GM12875 (cell line): Measurements from ENCODE around the gene RNF31.
A peak's percentile ranks its signal among the peaks of the same experiment; 100 is the strongest.

Experiments
- H3K4me3 ChIP-seq: one replicate; pipeline ENCODE4 v1.5.1; 2011; ENCODE audit warnings: low read depth, low read length, control low read depth
- TF ChIP-seq, protein P1 (sequence below): IDR thresholded peaks from 2 replicates; pipeline ENCODE4 v1.5.1; 2011; ENCODE audit warnings: low read depth, mild to moderate bottlenecking, control low read depth, inconsistent platforms, low read length, moderate library complexity, borderline replicate concordance; ENCODE audit not compliant: insufficient read depth

Gene RNF31

DNA sequence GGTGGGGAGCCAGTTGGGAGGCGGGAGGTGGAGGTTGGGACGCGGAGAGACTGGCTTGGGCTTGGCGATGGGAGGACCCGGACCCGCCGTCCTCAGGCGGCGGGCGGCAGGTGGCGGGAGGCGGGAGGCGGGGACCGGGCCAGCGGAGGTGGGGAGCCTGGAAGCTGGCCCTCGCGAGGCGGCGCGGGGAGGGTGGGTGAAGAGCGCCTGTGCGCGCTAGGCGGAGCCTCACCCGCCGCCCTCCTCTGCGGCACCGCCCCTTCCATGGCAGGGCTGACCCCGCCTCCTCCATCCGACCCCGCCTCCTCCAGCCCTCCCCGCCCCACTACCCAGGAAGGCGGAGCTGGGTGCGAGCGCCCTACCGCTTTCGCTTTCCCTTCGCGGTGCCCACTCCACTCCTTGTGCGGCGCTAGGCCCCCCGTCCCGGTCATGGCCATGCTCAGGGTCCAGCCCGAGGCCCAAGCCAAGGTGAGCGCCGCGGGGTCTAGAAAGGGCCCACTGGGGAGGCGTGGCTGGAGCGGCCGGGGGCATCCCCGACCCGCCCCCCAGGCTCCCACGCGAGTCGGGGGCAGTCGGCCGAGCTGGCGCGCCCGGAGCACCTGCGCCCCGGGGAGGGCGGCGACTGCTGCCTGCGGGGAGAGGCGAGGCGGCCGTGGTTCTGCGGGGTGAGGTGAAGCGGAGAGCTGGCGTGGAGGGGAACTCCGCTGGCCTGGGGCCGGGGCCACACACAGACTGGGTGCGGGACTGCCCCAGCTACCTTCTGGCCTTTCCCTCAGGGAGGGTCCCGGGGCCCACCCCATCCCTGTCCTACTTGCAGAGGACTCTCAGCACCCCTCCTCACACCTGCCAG lies 11.2 kb upstream of the RNF31 start, which contains the start of gene PSME1:
Gene PSME1, plus strand, starts transcription at position 361 of the 850 bp plus-strand sequence. Its CDS starts 69 bp downstream, at position 430.
- TF ChIP-seq, protein P1, sequence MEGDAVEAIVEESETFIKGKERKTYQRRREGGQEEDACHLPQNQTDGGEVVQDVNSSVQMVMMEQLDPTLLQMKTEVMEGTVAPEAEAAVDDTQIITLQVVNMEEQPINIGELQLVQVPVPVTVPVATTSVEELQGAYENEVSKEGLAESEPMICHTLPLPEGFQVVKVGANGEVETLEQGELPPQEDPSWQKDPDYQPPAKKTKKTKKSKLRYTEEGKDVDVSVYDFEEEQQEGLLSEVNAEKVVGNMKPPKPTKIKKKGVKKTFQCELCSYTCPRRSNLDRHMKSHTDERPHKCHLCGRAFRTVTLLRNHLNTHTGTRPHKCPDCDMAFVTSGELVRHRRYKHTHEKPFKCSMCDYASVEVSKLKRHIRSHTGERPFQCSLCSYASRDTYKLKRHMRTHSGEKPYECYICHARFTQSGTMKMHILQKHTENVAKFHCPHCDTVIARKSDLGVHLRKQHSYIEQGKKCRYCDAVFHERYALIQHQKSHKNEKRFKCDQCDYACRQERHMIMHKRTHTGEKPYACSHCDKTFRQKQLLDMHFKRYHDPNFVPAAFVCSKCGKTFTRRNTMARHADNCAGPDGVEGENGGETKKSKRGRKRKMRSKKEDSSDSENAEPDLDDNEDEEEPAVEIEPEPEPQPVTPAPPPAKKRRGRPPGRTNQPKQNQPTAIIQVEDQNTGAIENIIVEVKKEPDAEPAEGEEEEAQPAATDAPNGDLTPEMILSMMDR = no peak
- H3K4me3 ChIP-seq = peak within 1 kb of the TSS; percentile 73

DNA sequence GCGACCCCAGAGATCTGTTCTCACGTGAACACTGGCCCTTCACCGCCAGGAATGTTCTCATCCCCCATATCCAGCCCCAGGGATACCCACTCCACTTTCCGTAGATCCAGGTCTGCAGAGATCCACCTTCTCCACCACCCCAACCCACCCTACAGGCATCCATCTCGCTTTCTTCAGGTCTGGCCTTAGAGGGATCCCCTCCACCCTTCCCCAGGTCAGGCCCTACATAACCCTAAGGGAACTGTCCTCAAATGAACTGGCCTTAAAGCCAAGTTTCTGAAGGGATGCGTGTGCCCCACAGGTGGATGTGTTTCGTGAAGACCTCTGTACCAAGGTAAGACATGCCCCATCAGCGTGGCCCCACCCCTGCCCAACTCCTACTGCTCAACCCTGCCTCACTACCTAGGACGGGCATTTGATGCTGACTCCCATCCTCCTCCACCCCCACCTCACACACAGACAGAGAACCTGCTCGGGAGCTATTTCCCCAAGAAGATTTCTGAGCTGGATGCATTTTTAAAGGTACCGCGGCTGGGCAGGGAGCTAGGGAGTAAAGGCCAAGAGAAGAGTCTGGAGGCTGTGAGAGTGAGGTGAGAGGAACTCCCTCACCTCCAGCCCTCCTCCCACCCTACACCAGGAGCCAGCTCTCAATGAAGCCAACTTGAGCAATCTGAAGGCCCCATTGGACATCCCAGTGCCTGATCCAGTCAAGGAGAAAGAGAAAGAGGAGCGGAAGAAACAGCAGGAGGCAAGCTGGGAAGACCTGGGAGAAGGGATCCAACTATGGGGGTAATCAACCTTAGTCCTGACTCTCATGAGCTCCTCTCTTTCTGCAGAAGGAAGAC lies 10.4 kb upstream of the RNF31 start:
- TF ChIP-seq, protein P1 = no peak
- peak overlapping the region; percentile 73 for H3K4me3 ChIP-seq

DNA sequence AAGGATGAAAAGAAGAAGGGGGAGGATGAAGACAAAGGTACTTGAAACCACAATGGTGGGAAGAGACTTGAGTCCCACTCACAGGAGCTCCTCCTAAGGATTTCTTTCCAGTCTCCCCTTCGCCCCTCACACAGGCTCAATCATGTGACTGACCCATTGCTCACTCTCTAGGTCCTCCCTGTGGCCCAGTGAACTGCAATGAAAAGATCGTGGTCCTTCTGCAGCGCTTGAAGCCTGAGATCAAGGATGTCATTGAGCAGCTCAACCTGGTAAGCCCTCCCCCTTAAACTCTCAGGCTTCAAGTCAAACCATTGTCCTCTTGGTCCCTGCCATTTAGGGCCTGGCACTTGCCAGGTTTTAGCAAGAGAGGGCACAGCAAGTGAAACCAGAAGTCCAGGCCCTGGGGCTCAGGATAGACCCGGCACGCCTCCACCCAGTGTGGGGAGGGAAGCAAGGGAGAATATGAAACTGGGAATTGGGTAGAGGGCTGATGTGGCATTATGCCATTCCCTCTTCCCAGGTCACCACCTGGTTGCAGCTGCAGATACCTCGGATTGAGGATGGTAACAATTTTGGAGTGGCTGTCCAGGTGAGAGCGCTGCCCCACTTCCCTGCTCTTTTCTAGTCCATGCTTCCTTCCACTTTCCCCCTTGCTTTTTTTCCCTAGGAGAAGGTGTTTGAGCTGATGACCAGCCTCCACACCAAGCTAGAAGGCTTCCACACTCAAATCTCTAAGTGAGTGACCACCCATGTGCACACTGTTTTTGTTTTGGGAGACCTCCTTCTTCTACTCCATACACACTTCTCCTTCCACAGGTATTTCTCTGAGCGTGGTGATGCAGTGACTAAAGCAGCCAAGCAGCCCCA lies 9.5 kb upstream of the RNF31 start:
- TF ChIP-seq, protein P1 = no peak
- H3K4me3 ChIP-seq = no peak overlapping the region

DNA sequence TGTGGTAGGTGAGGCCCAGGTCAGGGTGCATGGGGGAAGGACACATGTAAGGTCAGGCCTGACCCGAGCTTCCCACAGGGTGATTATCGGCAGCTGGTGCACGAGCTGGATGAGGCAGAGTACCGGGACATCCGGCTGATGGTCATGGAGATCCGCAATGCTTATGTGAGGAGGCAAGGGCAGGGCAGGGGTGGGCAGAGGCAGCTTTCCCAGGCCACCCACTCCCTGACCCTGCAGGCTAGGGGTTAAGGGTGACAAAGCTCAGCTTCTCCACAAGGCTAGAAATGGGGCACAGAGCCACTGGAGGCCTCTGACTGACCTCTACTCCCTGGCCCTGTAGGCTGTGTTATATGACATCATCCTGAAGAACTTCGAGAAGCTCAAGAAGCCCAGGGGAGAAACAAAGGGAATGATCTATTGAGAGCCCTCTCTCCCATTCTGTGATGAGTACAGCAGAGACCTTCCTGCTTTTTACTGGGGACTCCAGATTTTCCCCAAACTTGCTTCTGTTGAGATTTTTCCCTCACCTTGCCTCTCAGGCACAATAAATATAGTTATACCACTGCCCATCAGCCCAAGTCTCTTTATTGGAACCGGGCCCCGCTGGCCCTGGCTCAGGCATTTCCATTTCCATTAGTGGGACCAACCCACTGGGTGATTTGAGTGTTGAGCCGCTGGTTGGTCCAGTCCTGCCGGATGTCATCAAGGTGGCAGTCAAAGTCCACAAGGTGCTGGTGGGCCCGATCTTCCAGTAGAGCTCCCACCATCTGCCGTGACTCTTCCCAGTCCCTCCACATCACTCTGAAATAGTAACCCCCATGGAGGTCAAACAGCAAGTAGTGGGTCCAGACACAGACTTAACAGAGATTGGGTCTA lies 8.7 kb upstream of the RNF31 start:
- no peak overlapping the region for H3K4me3 ChIP-seq
- TF ChIP-seq, protein P1 = no peak

DNA sequence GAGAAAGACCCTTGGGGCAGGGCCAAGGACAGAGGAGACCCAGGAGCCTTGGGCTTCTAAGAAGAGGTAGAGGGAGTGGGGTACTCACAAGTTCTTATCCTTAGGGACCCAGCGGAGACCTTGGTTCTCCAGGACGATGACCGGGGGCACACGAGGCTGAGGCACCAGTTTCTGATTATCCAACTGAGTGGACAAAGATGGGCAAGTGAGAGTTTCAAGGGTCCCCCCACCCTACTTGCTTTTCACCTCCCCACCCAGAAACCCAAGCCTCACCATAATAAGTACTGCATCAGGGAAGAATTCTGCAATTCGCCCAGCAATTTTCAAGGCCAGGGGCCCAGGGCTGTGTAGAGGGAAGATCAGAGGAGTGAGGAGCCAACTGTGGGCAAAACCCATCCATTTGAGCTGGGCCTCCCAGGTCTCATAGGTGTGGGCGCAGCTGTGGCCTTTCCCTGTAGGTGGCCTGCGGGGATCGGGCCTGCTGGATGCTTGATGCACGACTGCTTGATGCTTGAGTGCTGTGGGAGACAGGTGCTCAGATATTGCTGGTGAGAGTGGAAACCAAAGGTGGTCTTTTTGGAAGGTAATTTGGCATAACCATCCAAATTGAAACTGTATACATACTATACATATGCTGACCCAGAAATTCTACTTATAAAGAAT lies 7.9 kb upstream of the RNF31 start:
- no peak overlapping the region for H3K4me3 ChIP-seq
- TF ChIP-seq, protein P1 = no peak
